GM21619 (cell line): ENCODE results near the gene RHOH.

Experiments
- ATAC-seq: cut with Tn5 transposase; IDR thresholded peaks from one replicate; pipeline ENCODE4 v1.9.1; 2021; ENCODE audit not compliant: unreplicated experiment

RHOH gene

DNA sequence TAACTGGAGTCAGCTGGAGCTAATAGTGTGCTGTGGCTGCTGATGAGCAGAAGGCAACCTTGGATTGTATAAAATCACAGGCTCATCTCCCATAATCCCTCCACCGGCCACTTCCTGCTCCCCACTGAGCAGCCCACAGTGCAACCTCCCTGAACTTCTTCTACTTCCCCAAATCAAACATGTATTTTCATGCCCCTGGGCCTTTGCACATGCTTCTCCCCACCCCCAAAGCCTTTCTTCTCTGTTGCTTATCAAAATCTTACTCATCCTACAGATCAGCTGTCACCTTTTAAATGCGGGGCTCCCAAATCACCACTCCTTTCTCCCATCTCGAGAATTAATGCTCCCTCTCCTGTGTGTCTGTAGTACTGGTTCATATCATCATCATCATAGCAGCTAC is 35.8 kb downstream of the RHOH start:
- no peak for ATAC-seq

DNA sequence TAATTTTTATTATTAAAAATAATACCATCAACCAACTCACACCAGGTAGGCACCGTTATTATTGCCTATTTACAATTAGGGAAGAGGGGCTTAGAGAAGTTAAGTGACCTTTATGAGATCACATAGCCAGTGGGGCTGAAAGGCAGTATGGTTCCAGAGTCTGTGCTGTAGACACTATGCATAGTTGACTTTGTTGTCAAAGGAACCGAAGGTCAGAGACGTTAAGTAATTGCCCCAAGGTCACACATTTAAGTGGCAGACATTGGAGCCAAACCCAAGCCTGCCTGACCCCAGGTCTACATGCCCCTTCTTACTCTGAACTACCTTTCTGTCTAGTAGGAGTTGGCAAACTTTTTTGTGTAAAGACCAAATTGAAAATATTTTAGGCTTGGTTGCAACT is 36.4 kb downstream of the RHOH start:
- ATAC-seq, result no peak

DNA sequence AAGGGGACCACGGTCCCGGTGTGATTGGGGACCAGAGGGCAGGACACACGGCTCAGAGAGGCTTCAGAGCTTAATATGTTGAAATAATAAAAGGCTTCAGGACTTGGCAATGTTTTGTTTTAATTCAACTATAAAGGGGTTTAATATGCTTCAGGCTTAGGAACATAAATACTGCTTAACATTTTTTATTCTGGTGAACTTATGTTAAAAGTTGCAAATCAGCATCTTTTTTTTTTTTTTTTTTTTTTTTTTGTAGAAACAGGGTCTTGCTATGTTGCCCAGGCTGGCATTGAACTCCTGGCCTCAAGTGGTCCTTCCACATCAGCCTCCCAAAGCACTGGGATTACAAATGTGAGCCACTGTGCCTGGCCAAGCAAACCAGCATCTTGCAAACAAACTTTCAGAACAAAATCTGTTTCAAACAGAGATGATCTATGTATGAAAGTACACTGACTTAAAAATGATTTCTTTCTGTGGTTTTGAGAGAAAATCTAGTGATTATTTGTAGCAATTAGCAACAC is 37.7 kb downstream of the RHOH start:
- no peak for ATAC-seq

DNA sequence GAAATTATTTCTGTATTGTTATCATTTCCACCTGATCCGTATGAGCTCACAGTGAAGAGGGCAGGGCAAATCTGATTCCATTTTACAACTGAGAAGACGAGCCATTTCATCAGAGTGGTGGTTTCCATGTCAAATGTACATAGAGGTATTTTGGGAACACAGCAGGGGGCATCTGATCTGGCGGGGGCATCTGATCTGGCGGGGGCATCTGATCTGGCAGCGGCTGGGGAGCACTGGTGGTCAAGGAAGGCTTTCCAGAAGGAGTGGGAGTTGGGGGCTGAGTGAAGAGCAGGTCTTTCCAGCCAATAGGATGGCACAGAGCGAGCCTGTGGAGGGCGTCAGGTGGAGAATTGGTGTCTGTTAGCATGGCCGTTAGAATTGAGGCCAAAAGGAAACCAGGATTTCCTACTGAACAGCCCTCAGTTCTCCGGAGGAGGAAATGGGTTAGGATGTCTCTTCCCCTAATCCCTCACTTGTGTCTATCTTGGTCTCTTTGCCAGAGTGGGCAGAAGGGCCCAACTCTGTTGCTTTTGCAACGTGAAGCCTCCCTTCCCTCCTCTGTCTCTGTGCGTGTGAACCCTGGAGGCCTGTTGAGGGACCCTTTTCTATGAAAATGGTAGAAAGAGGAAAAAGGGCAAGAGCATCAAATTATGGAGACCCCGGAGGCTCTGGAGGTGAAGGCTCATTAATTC is 41.3 kb downstream of the RHOH start:
- no peak for ATAC-seq

DNA sequence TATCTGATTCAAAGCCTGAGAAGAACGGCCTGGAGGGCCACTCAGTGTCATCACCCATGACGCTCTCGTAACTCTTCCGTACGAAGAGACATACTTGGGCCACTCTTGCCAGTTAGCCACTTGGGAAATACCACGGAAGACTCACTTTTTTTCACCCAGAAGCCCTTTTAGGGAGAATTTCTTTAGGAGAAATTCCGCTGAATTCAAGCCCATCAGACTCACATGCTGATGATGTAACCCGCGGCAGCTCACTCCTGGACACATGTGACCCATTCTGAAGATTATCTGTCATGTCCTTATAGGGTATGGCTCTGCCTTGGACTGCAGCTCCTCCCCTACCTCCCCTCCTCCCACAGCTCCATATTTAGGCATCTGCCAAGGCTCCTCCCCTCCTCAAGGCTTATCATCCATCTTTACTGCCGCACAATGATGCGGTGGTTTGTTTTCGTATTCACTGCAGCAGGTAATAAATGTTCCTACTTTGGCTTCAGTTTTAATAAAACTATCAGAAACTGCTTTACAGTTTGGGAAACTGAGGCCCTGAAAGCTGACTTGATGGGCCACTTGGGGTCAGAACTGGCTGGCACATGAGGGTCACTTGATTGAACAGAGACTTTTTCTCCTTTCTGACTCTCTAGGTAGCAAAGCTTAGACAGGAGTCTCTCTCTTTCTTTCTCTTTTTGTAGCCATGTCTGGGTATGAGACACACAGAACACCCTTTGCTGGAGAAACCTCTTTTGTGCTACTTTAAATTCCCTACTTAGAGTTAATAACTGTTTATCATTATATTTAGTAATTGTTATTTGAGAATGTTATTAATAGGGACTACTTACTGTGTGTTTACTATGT is 42.1 kb downstream of the RHOH start:
- no peak for ATAC-seq

DNA sequence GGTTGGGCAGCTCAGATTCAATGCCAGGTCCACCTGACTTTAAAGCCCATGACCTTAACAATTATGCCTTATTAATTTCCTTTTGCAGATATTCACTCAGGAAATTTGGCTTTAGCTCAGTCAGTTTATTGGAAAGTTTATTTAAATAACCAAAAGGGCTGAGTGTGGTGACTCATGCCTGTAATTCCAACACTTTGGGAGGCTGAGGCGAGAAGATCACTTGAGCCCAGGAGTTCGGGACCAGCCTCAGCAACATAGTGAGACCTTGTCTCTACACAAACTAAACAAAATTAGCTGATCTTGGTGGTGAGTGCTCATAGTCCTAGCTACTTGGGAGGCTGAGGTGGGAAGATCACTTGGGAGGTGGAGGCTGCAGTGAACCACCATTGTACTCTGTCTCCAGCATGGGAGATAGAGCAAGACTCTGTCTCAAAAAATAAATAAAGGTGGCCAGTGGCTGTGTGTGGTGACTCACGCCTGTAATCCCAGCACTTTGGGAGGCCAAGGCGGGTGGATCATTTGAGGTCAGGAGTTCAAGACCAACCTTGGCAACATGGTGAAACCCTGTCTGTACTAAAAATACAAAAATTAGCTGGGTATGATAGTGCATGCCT is 43.3 kb downstream of the RHOH start:
- ATAC-seq, result no peak

DNA sequence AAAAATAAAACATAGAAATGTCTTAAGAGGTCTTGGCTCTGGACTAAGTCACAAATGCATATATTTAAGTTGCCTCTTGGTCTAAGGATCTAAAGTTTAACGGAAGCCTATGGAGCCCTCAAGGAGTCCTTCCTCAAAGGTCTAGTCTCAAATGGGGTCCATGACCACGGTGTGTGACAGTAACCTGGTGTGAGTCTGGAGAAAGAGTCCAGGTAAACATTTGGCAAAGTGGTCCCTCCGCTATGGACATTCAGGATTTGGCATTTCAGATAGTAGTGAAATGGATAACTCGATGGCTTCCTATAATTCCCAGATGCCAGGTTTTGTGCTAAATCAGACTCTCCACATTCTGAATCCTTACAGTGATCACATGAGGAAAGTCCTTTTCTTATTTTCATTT is 44.2 kb downstream of the RHOH start:
- no peak for ATAC-seq

DNA sequence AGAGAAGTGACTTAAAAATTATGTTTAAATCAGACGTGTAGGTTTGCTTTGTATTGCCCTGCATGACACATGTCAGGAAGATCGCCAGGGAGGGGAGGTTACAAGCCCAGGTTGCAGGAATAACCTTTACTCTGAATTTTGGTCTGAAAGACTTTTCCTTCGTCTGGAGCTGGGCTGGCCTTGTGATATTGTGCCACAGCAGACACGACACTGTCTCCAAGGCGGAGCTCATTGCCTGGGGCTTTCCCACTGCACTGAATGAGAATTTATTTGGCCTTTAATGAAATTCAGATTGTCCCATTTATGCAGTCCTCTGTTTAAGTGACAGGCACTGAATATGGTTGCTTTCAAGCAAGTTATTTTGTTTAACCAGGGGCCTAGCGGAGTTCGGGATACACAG is 45.1 kb downstream of the RHOH start:
- ATAC-seq, result no peak

DNA sequence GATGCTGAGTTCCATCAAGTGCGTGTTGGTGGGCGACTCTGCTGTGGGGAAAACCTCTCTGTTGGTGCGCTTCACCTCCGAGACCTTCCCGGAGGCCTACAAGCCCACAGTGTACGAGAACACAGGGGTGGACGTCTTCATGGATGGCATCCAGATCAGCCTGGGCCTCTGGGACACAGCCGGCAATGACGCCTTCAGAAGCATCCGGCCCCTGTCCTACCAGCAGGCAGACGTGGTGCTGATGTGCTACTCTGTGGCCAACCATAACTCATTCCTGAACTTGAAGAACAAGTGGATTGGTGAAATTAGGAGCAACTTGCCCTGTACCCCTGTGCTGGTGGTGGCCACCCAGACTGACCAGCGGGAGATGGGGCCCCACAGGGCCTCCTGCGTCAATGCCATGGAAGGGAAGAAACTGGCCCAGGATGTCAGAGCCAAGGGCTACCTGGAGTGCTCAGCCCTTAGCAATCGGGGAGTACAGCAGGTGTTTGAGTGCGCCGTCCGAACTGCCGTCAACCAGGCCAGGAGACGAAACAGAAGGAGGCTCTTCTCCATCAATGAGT is 46.6 kb downstream of the RHOH start:
- ATAC-seq, result no peak

DNA sequence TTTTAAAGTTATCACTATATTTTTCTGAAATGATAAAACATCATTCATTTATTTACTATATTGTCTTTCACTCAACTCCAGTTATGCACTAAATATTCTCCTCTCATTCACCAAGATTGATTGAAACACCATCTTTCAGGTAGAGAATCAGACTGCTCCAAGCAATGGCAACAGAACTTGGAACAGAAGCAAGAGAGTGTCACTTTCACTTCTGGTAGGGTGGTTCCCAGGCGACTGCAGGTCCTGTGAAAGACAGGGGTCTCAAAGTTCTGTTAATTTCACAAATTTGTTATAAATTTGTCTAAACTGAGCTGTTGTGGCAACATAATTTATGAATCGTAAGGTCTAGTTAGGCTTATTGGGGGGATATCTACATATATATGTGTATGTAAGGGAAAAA is 47.8 kb downstream of the RHOH start:
- ATAC-seq, result no peak

DNA sequence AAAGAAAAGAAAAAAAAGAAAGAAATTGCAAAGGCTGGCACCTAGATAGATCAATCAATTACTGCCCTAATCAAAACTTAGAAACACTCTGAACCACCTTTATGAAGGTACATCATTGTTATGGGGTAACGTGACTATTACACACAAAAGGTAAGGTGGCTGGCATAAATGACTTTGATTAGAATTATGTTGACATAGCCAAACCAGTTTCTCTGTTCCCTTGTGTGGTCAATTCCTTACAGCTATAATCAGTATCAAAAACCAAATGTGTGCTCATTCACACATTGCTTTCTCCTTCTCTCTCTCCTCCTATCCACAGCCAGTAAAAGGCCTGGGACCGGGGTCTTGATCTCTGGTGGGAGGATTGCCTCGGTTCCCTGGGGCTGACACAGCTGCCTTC is 48.7 kb downstream of the RHOH start:
- ATAC-seq, result no peak

DNA sequence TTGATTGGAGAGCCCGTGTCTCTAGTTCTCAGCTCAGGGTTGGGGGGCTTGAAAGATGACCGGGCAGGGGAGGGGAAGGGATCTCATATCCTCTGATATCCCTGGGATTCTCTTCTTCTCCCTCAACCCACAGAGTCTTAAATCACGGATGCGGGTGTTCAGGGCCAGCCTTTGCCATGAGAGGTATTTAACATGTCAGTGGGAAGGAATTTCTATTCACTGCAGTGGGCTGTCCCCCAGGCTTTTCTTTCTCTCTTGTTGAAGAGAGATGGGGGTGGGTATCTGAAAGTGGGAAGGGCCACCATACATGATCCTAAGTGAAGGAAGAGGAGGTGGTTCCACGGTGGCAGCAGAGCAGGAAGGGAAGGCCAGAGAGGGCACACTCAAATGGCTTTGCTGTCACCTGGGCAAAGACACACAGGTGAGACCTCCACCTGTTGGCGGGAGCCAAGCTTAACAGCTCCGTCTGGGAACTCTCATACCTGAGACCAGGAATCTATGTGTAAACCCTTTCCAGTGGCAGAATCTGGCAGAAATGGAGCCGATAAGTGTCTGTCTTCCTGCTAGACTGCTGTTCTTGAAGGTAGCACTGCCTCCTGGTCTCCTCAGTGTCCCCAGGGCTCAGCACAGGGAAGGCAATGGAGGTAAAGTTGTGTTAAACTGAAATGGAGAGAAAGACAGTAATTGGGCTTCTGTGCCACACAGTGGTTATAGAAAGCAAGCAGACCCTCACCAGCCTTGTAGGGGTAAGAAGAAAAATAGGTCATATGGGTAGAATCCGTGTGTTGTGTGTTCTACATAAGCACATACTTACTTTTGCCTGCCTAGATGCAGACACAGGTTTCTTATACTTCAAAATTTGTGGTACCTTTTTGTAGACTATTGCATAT is 49.4 kb downstream of the RHOH start:
- ATAC-seq, result no peak

DNA sequence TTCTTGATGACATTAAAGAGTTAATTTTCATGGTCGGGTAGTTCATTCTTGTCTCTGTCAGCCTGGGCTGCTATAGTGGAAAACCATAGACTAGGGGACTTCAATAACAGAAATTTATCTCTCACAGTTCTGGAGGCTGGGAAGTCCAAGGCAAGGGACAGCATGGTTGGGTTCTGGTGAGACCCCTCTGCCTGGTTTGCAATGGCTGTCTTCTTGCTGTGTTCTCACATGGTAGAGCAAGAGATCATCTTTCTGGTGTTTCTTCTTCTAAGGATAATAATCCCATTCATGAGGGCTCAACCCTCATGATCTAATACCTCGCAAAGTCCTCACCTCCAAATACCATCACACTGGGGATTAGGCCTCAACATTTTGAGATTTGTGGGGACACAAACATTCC is 50.1 kb downstream of the RHOH start:
- ATAC-seq, result no peak

DNA sequence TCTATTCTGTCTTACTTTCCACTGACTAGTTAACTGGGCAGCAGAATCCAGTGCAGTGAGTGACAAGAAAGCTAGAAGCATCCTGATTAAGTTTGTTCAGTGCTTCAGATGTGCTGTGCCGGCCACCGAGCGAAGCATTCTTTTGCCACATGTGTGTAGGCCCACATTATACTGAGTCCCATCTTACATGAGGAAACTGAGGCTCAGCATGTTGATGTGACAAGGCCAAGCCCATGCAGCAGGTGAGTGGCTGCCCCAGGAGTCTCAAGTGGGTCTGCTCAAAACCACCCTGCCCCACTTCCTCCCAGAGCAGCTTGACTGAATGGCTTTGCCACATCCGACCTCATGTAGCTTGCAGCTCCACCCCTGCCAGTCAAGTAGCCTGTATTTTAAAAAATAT is 50.5 kb downstream of the RHOH start:
- no peak for ATAC-seq

DNA sequence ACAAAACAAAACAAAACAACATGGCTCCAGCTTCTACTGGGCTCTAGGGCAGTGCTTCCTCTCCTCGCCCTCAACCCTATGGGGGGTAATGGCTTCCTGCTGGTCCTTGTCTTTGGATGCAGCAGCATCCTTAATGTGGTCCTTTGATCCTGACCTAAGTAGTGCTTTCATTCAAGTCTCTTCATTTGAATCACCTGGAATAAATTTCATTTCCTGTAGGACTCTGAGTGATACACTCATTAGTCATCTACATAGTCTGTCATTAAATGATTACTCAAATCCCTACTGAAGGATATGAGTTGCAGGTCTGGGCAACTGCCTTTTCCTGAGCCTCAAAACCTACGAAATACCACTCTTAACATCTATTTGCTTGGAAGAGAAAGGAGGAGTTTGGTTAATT is 54.5 kb downstream of the RHOH start:
- no peak for ATAC-seq

DNA sequence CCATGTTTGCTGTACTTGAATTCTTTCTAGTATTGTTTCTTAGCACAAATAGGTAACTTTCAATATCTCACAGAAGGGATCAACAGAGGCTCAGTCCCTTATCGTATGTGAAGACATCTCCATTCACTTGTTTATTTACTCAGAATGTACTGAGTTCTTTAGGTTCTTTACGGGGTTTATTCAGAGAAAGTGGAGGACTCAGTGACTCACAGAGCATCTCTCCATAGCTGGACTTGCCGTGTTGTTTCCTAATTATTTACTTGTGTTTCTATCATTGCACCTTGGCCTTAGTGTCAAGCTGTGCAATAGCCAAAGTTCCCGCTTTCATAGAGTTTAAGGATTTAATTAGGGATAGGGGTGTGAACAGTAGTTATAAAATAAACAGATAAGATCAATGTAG is 57.1 kb downstream of the RHOH start:
- no peak for ATAC-seq

DNA sequence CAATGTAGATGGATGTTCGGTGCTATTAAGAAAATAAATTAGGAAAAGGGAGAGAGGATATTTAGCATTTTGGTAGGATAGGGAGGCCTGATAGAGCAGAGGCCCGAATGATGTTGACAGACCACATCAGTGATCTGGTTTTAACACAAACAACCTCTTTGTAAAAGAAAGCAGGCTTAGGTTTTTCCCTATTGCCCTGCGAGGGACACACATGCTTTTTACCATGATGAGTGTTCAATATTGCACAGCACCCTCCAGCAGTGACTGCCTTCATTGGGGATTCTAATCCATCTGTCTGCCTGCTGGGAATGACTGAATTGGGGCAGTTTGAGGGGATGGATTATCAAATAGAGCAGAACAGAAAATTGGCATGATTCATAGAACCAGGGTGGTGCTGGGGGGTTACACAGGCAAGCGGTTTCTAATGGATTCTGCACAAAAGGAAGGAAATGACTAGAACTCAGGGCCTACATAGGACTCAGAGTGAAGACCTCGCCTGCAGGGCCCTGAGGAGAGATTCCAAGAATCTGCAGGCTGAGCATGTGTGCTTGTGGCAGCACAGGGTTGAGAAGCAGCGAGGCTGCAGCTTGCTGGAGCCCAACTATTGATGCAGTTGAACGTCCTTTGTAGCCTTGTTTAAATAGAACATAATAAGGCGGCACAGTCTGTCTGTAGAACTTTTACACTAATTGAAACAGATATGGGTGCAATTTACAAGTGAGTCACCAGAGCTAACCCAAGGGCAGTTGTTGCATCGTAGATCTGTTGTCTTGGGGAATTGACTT is 58.0 kb downstream of the RHOH start:
- no peak for ATAC-seq

DNA sequence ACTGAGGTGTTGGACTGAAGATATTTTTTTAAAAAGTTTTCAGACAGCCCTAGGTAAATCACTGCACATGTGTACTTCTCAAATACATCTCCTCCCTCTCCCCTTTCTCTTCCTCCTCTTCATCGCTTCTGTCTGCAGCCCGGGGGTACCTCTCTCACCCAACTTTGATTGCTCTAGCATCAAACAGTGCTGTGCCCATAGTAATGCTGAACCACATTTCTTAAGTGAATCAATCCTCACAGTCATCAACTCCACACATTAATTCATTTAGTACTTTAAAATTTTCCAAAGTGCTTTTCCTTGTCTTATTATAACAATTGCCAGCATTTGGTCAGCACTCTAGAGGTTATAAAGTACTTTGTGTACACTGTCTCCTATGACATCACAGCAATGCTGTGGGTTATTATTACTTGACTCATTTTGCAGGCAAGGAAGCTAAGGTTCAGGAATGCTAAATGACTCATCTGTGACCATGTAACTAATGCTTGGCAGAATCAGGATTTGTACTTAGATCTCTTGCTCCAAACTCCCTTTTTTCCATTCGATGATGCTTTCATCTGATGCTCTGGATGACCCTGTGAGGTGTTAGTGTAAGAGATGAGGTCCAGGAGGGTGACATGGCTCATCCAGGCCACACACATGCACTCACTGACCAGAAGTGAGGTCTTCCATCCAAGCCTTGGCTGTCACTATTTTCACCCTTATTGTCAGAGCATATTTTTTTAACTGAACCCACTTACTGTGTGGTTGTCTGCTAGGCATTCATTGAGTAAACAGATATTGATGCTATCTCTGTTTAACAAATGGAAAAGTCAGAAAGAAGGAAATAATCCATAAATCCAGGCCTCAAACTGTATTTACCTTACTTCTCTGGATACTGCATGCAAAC is 58.8 kb downstream of the RHOH start:
- ATAC-seq, result no peak

DNA sequence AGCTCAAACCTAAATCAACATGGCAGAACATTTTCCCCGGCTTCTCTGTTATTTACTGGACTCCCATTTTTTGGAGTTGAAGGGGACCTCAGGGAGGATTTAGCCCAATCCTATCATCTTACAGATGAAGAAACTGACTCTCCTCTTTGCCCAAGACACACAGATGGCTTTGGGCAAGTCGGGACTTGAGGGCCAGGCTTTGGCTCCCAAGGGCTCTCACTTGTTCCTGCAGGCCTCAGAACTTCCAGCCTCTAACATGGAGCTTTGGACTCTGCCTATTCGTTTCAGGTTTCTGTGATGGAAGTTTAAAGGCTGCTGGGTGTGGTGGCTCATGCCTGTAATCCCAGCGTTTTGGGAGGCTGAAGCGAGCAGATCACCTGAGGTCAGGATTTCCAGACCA is 59.5 kb downstream of the RHOH start:
- no peak for ATAC-seq
